ENCODE results near the gene PRRG2. TPM values are rescaled to one million over a fixed set of nuclear protein-coding genes. Genes with fewer than 3 reads are reported as not detected.

PRRG2 gene
- polyA plus RNA-seq, 1 of the 3 experiments (the other 2 are of a cell fraction), result 0.44 TPM

DNA sequence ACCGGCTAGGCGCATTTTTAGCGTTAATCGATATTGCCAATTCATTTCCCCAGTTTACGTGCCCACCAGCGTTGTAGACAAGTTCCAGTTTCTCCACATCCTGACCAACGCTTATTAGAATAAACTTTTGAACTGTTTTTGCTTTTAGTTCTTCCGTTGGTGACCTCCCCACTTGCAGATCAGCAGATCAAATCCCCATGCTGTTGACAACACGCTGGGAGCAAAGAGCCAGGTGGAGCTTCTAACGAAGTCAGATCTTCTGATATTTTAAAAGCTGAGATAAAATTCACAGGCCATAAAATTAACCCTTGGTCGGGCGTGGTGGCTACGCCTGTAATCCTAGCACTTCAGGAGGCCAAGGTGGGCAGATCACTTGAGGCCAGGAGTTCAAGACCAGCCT, 32.1 kb upstream of the PRRG2 start:
- no peaks in the 10 kb centered on the region for H3K9me2 ChIP-seq
- H3K9me3 ChIP-seq, result no peaks in the 10 kb centered on the region
- peaks cover 22% of the 10 kb centered on the region for H3F3A ChIP-seq (replicated peaks; ENCODE audit: insufficient read depth)
- POLR2A ChIA-PET, result interaction anchor here (0.6 to 1.7 kb wide), 2 partner anchors 28 to 53 kb away, joined by 3 to 4 read pairs; partner anchors contain the start of gene RPS11
- H3K36me3 ChIP-seq (replicated peaks in 1 of 2; ENCODE audit: control insufficient read depth in 1 of 2, insufficient read depth in 2 of 2, low read length in 1 of 2), result no peaks in the 10 kb centered on the region
- no peak for DNase-seq
- H2AFZ ChIP-seq (ENCODE audit: low read depth), result no peak overlapping the region
- no peaks in the 10 kb centered on the region for H3K4me1 ChIP-seq (ENCODE audit: control insufficient read depth in 1 of 2, insufficient read depth in 2 of 2, low read depth in 1 of 2, low read length in 1 of 2)
- no peak overlapping the region for H3K4me2 ChIP-seq
- CTCF ChIA-PET, result interaction anchor here (1.4 to 10.0 kb wide), 4 partner anchors 13 to 76 kb away, joined by 3 to 87 read pairs (median 31); partner anchors contain the start of gene FLT3LG
- no peaks in the 10 kb centered on the region for H4K20me1 ChIP-seq (ENCODE audit: insufficient read depth)
- H3K27me3 ChIP-seq (ENCODE audit: insufficient read depth), result no peaks in the 10 kb centered on the region
- H3K4me3 ChIP-seq (ENCODE audit: low read depth in 2 of 2, low read length in 1 of 2), result no peak overlapping the region
- H3K9ac ChIP-seq, result no peak overlapping the region
- H3K27ac ChIP-seq (ENCODE audit: low read depth in 2 of 2, low read length in 1 of 2), result no peak overlapping the region
- H3K79me2 ChIP-seq (ENCODE audit: insufficient read depth), result no peaks in the 10 kb centered on the region
- TF ChIP-seq RCOR1 (IDR thresholded peaks at IDR 0.05; ENCODE audit: low read length), result no peak
- TF ChIP-seq MXI1 (IDR thresholded peaks at IDR 0.05; ENCODE audit: low read depth, low read length), result no peak
- no peak for TF ChIP-seq NRF1 (IDR thresholded peaks at IDR 0.05; ENCODE audit: low read depth, low read length)
- no peak for TF ChIP-seq FOXJ3 (CRISPR knock-in tag; IDR thresholded peaks at IDR 0.05)
- TF ChIP-seq GATA2 (CRISPR knock-in tag; IDR thresholded peaks at IDR 0.05), result no peak
- no peak for TF ChIP-seq RFX5 (IDR thresholded peaks at IDR 0.05; ENCODE audit: low read length)
- no peak for TF ChIP-seq CHD2 (IDR thresholded peaks at IDR 0.05; ENCODE audit: low read length, partially characterized antibody)
- no peak for TF ChIP-seq TEAD4 (IDR thresholded peaks at IDR 0.05; ENCODE audit: borderline replicate concordance, insufficient read depth)
- TF ChIP-seq JUND (IDR thresholded peaks at IDR 0.05), result no peak
- TF ChIP-seq, protein P1, sequence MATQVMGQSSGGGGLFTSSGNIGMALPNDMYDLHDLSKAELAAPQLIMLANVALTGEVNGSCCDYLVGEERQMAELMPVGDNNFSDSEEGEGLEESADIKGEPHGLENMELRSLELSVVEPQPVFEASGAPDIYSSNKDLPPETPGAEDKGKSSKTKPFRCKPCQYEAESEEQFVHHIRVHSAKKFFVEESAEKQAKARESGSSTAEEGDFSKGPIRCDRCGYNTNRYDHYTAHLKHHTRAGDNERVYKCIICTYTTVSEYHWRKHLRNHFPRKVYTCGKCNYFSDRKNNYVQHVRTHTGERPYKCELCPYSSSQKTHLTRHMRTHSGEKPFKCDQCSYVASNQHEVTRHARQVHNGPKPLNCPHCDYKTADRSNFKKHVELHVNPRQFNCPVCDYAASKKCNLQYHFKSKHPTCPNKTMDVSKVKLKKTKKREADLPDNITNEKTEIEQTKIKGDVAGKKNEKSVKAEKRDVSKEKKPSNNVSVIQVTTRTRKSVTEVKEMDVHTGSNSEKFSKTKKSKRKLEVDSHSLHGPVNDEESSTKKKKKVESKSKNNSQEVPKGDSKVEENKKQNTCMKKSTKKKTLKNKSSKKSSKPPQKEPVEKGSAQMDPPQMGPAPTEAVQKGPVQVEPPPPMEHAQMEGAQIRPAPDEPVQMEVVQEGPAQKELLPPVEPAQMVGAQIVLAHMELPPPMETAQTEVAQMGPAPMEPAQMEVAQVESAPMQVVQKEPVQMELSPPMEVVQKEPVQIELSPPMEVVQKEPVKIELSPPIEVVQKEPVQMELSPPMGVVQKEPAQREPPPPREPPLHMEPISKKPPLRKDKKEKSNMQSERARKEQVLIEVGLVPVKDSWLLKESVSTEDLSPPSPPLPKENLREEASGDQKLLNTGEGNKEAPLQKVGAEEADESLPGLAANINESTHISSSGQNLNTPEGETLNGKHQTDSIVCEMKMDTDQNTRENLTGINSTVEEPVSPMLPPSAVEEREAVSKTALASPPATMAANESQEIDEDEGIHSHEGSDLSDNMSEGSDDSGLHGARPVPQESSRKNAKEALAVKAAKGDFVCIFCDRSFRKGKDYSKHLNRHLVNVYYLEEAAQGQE (IDR thresholded peaks at IDR 0.05; ENCODE audit: low read depth, low read length), result no peak
- TF ChIP-seq, protein P2, sequence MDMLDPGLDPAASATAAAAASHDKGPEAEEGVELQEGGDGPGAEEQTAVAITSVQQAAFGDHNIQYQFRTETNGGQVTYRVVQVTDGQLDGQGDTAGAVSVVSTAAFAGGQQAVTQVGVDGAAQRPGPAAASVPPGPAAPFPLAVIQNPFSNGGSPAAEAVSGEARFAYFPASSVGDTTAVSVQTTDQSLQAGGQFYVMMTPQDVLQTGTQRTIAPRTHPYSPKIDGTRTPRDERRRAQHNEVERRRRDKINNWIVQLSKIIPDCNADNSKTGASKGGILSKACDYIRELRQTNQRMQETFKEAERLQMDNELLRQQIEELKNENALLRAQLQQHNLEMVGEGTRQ (IDR thresholded peaks at IDR 0.05; ENCODE audit: borderline replicate concordance, low read depth, low read length), result no peak
- TF ChIP-seq, protein P3, sequence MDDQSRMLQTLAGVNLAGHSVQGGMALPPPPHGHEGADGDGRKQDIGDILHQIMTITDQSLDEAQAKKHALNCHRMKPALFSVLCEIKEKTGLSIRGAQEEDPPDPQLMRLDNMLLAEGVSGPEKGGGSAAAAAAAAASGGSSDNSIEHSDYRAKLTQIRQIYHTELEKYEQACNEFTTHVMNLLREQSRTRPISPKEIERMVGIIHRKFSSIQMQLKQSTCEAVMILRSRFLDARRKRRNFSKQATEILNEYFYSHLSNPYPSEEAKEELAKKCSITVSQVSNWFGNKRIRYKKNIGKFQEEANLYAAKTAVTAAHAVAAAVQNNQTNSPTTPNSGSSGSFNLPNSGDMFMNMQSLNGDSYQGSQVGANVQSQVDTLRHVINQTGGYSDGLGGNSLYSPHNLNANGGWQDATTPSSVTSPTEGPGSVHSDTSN (IDR thresholded peaks at IDR 0.05), result no peak
- no peak for TF ChIP-seq SMC3 (IDR thresholded peaks at IDR 0.05; ENCODE audit: low read depth, low read length)
- no peak for TF ChIP-seq EP300 (IDR thresholded peaks at IDR 0.05; ENCODE audit: borderline replicate concordance in 1 of 2, low read depth in 1 of 2, low read length in 1 of 2)
- TF ChIP-seq, protein P4, sequence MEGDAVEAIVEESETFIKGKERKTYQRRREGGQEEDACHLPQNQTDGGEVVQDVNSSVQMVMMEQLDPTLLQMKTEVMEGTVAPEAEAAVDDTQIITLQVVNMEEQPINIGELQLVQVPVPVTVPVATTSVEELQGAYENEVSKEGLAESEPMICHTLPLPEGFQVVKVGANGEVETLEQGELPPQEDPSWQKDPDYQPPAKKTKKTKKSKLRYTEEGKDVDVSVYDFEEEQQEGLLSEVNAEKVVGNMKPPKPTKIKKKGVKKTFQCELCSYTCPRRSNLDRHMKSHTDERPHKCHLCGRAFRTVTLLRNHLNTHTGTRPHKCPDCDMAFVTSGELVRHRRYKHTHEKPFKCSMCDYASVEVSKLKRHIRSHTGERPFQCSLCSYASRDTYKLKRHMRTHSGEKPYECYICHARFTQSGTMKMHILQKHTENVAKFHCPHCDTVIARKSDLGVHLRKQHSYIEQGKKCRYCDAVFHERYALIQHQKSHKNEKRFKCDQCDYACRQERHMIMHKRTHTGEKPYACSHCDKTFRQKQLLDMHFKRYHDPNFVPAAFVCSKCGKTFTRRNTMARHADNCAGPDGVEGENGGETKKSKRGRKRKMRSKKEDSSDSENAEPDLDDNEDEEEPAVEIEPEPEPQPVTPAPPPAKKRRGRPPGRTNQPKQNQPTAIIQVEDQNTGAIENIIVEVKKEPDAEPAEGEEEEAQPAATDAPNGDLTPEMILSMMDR (IDR thresholded peaks at IDR 0.05), result no peak
- TF ChIP-seq TCF12 (IDR thresholded peaks at IDR 0.05), result no peak
- 86% methylated on average over 13 of the region's 13 CpGs for WGBS (ENCODE audit: low lambda C conversion rate)

Data from SK-N-SH (cell line).